Tibial artery (tissue), 4 donors: ENCODE results near the gene LZTR1.

Experiments
- DNase-seq, 2 donors: peaks; one replicate each; pipeline ENCODE4 v3.0.0-alpha.2; 2019
- H3K27ac ChIP-seq, 2 donors: fragments of 200-600 bp; sonication (generic) in 1 of 2; 1 replicate in 1 of 2; 2 replicates in 1 of 2; pipeline ENCODE4 v1.5.1; 2018 to 2019; ENCODE audit warnings: mild to moderate bottlenecking in 1 of 2
- H3K27me3 ChIP-seq, 2 donors: fragments of 200-600 bp; sonication (generic) in 1 of 2; one replicate each; pipeline versions ENCODE4 v1.5.1 to v1.6.0; 2016 to 2019
- H3K36me3 ChIP-seq, 3 donors: fragments of 200-600 bp; sonication (generic) in 2 of 3; one replicate each; pipeline ENCODE4 v1.5.1; 2016 to 2019; ENCODE audit warnings: mild to moderate bottlenecking in 2 of 3
- H3K4me1 ChIP-seq, 4 donors: fragments of 200-600 bp; sonication (generic) in 2 of 4; 1 replicate in 3 of 4; 2 replicates in 1 of 4; pipeline ENCODE4 v1.5.1; 2016 to 2019
- H3K4me3 ChIP-seq, 2 donors: fragments of 200-600 bp; sonication (generic) in 1 of 2; 1 replicate in 1 of 2; 2 replicates in 1 of 2; pipeline ENCODE4 v1.5.1; 2018 to 2019; ENCODE audit warnings: mild to moderate bottlenecking in 2 of 2
- H3K9me3 ChIP-seq, 3 donors: fragments of 200-600 bp; sonication (generic) in 1 of 3; one replicate each; pipeline ENCODE4 v1.5.1; 2016 to 2019
- CTCF ChIP-seq, 2 experiments: fragments of 200-600 bp in 1 of 2; fragments of 450-650 bp in 1 of 2; IDR thresholded peaks; one replicate each; pipeline ENCODE4 v1.5.1; 2017 to 2019; ENCODE audit warnings: antibody characterized with exemption in 2 of 2, mild to moderate bottlenecking in 1 of 2, moderate library complexity in 1 of 2
- intact Hi-C: fragments of 100-400 bp; cut with DNase I; formaldehyde crosslinking; loops from one replicate; pipeline ENCODE4 v1.15.0; 2023; ENCODE audit warnings: low total_unique reads

LZTR1 gene

GRCh38 chr22:21014726-21015465, 32.8 kb downstream of the LZTR1 start, which contains the start of gene P2RX6:
Gene P2RX6, plus strand, starts transcription at chr22:21015165. Its CDS starts 10 bp downstream, at chr22:21015175.
- Histone ChIP-seq H3K36me3 (no peaks in the 10 kb centered on the region), H3K4me1 (peaks cover 11 to 28% (median 19%) of the 10 kb centered on the region in 4 donors), H3K27ac (peak within 1 kb of the TSS; percentile 63 to 66), H3K27me3 (no peaks in the 10 kb centered on the region), H3K4me3 (peak within 1 kb of the TSS; percentile 38 to 55), H3K9me3 (no peaks in the 10 kb centered on the region)
- no peak for TF ChIP-seq CTCF (IDR thresholded peaks at IDR 0.05)
- no peak for DNase-seq
- intact Hi-C loops, result no loop called here

GRCh38 chr22:21015466-21016006, 33.4 kb downstream of the LZTR1 start:
- Histone ChIP-seq H3K27ac (no peak overlapping the region), H3K27me3 (no peaks in the 10 kb centered on the region), H3K4me3 (no peak overlapping the region), H3K9me3 (no peaks in the 10 kb centered on the region), H3K4me1 (peaks cover 11 to 28% (median 19%) of the 10 kb centered on the region in 4 donors), H3K36me3 (no peaks in the 10 kb centered on the region)
- TF ChIP-seq CTCF (IDR thresholded peaks at IDR 0.05), result no peak
- intact Hi-C loops, result no loop called here
- no peak for DNase-seq

GRCh38 chr22:21016644-21017420, 34.7 kb downstream of the LZTR1 start:
- Histone ChIP-seq H3K4me3 (no peak overlapping the region), H3K9me3 (no peaks in the 10 kb centered on the region), H3K27me3 (no peaks in the 10 kb centered on the region), H3K27ac (no peak overlapping the region), H3K36me3 (no peaks in the 10 kb centered on the region), H3K4me1 (peaks cover 11 to 28% (median 19%) of the 10 kb centered on the region in 4 donors)
- TF ChIP-seq CTCF (IDR thresholded peaks at IDR 0.05), result no peak
- DNase-seq, result no peak
- intact Hi-C loops, result no loop called here

- no peak overlapping the region for H3K27ac ChIP-seq
- H3K36me3 ChIP-seq, result no peaks in the 10 kb centered on the region
- H3K9me3 ChIP-seq, result no peaks in the 10 kb centered on the region
- peaks cover 11 to 28% (median 19%) of the 10 kb centered on the region in 4 donors for H3K4me1 ChIP-seq
- no peaks in the 10 kb centered on the region for H3K27me3 ChIP-seq
- no peak for TF ChIP-seq CTCF (IDR thresholded peaks at IDR 0.05)
- H3K4me3 ChIP-seq, result no peak overlapping the region
- intact Hi-C loops, result no loop called here
- DNase-seq, result no peak
Observed at GRCh38 chr22:21018314-21018713, 36.2 kb downstream of the LZTR1 start.

GRCh38 chr22:21020802-21021429, 38.8 kb downstream of the LZTR1 start:
- H3K27ac ChIP-seq, result no peak overlapping the region
- no peaks in the 10 kb centered on the region for H3K9me3 ChIP-seq
- H3K27me3 ChIP-seq, result peaks cover 0 to 4% of the 10 kb centered on the region in 2 donors
- intact Hi-C loops, result no loop called here
- no peak overlapping the region for H3K4me3 ChIP-seq
- H3K4me1 ChIP-seq, result peaks cover 0 to 3% (median 0%) of the 10 kb centered on the region in 4 donors
- no peak for TF ChIP-seq CTCF (IDR thresholded peaks at IDR 0.05)
- no peaks in the 10 kb centered on the region for H3K36me3 ChIP-seq
- DNase-seq, result no peak
